Smooth muscle cell of bladder (primary cell): ENCODE data around the gene NLE1. TPM values are rescaled to one million over a fixed set of nuclear protein-coding genes. Genes with fewer than 3 reads are reported as not detected.

Experiments used
- total RNA-seq: library from RNA; depleted of rRNA; stranded (reverse); fragments of >200 nt; gene quantifications from 2 replicates; pipeline ENCODE4 v1.2.3, GENCODE V29; 2014

NLE1 gene
- total RNA-seq: 14.6 and 15.9 TPM in 2 replicates

DNA sequence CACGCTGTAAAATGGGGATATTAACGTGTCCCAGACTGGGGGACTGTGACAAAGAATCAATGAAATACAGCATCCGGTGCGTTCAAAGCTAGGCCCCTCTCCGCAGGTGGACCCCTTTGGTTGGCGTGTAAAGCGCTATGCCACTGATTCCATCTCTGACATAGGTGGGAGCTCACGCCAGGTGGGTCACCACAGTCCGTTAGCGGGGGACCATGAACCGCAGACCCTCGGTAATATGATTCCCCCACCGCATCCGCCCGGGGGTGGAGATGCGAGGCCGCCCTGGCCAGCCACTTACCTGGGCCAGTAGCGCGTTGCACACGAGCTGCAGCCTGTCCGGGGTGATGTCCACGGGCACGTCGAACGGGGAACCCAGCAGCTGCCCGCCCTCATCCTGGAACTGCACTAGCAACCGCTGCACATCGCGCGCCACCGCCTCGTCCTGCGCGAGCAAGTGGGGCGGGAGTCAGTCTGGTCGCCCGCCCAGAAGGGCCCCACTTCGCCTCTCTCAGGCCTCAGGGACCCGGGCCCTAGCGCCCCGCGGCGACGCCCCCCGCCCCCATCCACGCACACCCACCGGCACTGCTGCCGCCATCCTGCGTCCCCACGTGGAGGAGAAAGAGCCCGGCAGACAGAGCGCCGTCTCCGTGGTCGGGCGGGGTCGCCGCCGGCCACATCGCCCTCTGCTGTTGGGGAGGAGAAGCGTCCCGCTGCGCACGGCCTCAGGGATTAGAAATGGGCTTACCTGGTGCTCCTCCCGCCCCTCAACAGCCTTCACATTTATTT, at the start of gene NLE1:
NLE1 (minus strand) TSS at position 623 of the 786 bp plus-strand sequence; CDS start at position 595, 28 bp downstream.

DNA sequence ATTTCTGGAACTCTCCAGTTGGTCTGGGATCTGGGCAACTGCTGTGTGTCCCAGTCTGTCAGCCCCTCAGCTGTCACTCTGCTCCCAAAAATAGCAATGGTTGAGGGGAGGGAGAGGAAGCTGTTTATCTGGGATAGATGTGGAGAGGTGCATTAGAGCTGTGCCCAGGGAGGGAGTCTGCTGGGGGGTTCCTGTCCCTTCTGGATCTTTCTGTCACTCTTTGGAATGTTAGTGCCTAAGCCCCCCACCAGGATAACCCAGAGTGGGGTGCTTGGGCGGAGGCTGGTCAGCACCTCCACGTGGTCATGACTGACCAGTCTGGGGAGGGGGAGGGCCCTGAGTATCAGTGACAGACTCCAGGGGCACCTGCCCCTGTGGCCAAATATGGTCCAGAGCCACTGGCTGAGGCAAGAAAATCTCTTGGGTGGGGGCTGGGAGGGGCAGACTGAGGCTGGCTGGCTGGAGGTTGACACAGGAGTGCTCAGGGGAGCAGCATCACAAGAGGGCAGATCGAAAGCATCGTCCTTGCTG, 5.3 kb upstream of the NLE1 start, which contains the start of gene UNC45B:
UNC45B (plus strand) TSS at position 443 of the 531 bp plus-strand sequence. CDS start 447 bp downstream, outside the sequence.

DNA sequence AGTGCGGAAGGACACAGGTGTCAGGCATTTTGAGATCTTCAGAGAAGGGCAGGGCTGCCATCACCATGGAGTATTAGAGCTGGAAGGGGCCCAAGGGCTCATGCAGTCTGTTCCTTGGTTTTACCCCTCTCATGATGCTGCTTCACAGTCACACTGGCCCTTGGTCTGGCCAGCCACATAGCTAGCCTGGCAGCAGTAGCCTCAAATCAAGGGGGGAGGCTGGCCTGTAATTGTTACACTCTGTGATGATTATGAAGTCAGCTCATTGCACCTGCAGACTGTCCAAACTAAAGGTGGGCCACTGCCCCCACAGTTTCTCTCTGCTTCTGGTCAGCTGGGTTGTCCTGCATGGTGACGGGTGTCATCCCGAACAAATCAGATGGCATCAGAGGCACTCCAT, 20.8 kb downstream of the NLE1 start, which contains the start of gene FNDC8:
FNDC8 (plus strand) TSS at position 301 of the 400 bp plus-strand sequence; CDS start at position 380, 79 bp downstream.

DNA sequence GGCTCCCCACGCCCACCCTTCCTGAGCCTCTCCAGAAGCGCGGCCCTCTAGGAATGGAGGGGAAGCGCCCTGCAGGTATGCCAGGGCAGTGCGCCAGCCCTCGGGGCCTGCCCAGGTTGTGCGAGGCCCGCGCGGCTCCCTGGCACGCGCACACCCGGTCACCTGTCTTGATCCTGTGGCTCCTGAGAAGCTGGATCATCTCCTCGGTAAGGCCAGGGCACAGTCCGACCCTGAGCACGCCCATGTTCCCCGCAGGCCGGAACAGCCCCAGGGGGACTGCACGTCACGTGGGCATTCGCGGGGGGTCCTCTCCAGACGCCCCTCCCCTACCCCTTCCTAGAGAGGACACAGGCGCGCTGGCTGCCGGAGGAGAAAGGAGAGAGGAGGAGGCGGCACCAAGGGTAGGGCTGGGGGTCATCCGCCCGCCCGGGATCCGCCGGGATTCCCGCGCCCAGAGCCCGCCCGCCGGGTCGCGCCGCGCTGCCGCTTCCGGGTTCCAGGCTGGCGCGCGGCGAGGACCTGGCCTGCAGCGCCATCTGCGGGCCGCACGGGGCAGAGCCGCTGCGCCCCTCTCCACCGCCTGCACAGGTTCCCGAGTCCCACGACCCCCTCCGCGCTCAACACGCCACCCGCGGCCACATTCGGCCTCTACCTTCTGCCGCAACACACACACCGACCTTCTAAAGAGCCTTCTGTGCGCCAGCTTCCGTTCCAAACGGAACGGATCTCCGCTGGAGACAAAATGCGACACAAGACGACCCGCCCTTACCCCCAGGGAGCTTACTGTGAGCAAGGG, 22.5 kb downstream of the NLE1 start, which contains the start of gene RAD51D:
RAD51D (minus strand) TSS at position 491 of the 796 bp plus-strand sequence; CDS start at position 244, 247 bp downstream.

Other genes starting within 250 kb of the NLE1 start
- 1.8 and 3.0 TPM in 2 replicates for gene CCT6B, start 180.8 kb downstream of the NLE1 start, total RNA-seq
- 11.8 and 16.2 TPM in 2 replicates for gene ZNF830, start 180.8 kb downstream of the NLE1 start, total RNA-seq
- gene LIG3, start 161.8 kb downstream of the NLE1 start, total RNA-seq: 28.3 and 34.0 TPM in 2 replicates
- gene RFFL, start 78.6 kb downstream of the NLE1 start, total RNA-seq: 5.9 and 6.1 TPM in 2 replicates
- gene RAD51D, start 22.4 kb downstream of the NLE1 start, total RNA-seq: 6.4 and 8.2 TPM in 2 replicates
- not detected in 2 replicates for gene FNDC8, start 20.7 kb downstream of the NLE1 start, total RNA-seq
- gene UNC45B, start 5.5 kb upstream of the NLE1 start, total RNA-seq: not detected in 2 replicates
- not detected in 2 replicates for gene SLC35G3, start 52.1 kb upstream of the NLE1 start, total RNA-seq
- 61.7 and 67.7 TPM in 2 replicates for gene SLFN5, start 100.8 kb upstream of the NLE1 start, total RNA-seq
- gene SLFN11, start 231.3 kb upstream of the NLE1 start, total RNA-seq: 36.7 and 54.3 TPM in 2 replicates